HUES64 (cell line): Measurements from ENCODE around the gene IPO13.

Source experiments
- H3K27ac ChIP-seq: 2 replicates; pipeline ENCODE4 v1.7.0; 2013; ENCODE audit warnings: low read depth, low read length, inconsistent platforms
- H3K27me3 ChIP-seq: 2 replicates; pipeline ENCODE4 v1.6.1; 2013; ENCODE audit warnings: mild to moderate bottlenecking, low read length; ENCODE audit not compliant: insufficient read depth
- H3K36me3 ChIP-seq: 2 replicates; pipeline ENCODE4 v1.6.1; 2013; ENCODE audit warnings: mild to moderate bottlenecking, low read length; ENCODE audit not compliant: insufficient read depth
- H3K4me1 ChIP-seq: 2 replicates; pipeline ENCODE4 v1.6.1; 2013; ENCODE audit warnings: mild to moderate bottlenecking, low read length, moderate library complexity; ENCODE audit not compliant: insufficient read depth
- H3K4me3 ChIP-seq: 2 replicates; pipeline ENCODE4 v1.5.1; 2013; ENCODE audit warnings: mild to moderate bottlenecking, low read length, moderate library complexity
- H3K9ac ChIP-seq: 2 replicates; pipeline ENCODE4 v1.6.1; 2013; ENCODE audit warnings: mild to moderate bottlenecking, low read depth, low read length
- H3K9me3 ChIP-seq: 2 replicates; pipeline ENCODE4 v1.6.1; 2013; ENCODE audit warnings: low read depth, low read length; ENCODE audit not compliant: insufficient read depth
- WGBS: fragments of 150-250, 120-280 bp; methylation state at CpG from one replicate; pipeline ENCODE4 v1.1.7; 2013; ENCODE audit warnings: missing lambda C conversion rate; 5-methylcytosine and 5-hydroxymethylcytosine counted together

The IPO13 gene

GRCh38 chr1:43993206-43993914, 46.6 kb downstream of the IPO13 start:
- Histone ChIP-seq H3K9me3 (no peaks in the 10 kb centered on the region), H3K27ac (no peak overlapping the region), H3K9ac (no peak overlapping the region), H3K4me3 (no peak overlapping the region), H3K4me1 (0 out of 2 replicates have a peak, but pooled peaks cover 5% of the 10 kb centered on the region), H3K36me3 (no peaks in the 10 kb centered on the region), H3K27me3 (no peaks in the 10 kb centered on the region)
- WGBS: 93% methylated on average over 8 of the region's 9 CpGs

GRCh38 chr1:43994071-43994470, 47.3 kb downstream of the IPO13 start:
- no peaks in the 10 kb centered on the region for H3K27me3 ChIP-seq
- no peak overlapping the region for H3K4me3 ChIP-seq
- WGBS: 93% methylated on average over 5 of the region's 7 CpGs
- no peak overlapping the region for H3K9ac ChIP-seq
- no peaks in the 10 kb centered on the region for H3K36me3 ChIP-seq
- no peak overlapping the region for H3K27ac ChIP-seq
- H3K9me3 ChIP-seq: no peaks in the 10 kb centered on the region
- 0 out of 2 replicates have a peak, but pooled peaks cover 5% of the 10 kb centered on the region for H3K4me1 ChIP-seq

GRCh38 chr1:43994794-43995790, 48.3 kb downstream of the IPO13 start:
- no peaks in the 10 kb centered on the region for H3K9me3 ChIP-seq
- 79% methylated on average over 15 of the region's 15 CpGs for WGBS
- peaks cover 7% of the 10 kb centered on the region; the same call in 1 of the 2 replicates for H3K36me3 ChIP-seq
- no peak overlapping the region for H3K27ac ChIP-seq
- H3K4me1 ChIP-seq: 0 out of 2 replicates have a peak, but pooled peaks cover 5% of the 10 kb centered on the region
- no peaks in the 10 kb centered on the region for H3K27me3 ChIP-seq
- H3K9ac ChIP-seq: no peak overlapping the region
- no peak overlapping the region for H3K4me3 ChIP-seq

GRCh38 chr1:43995984-43996732, 49.4 kb downstream of the IPO13 start:
- H3K9me3 ChIP-seq: no peaks in the 10 kb centered on the region
- H3K4me1 ChIP-seq: 0 out of 2 replicates have a peak, but pooled peaks cover 5% of the 10 kb centered on the region
- WGBS: 93% methylated on average over 21 of the region's 21 CpGs
- H3K27me3 ChIP-seq: no peaks in the 10 kb centered on the region
- H3K4me3 ChIP-seq: no peak overlapping the region
- no peak overlapping the region for H3K9ac ChIP-seq
- H3K27ac ChIP-seq: no peak overlapping the region
- H3K36me3 ChIP-seq: peaks cover 9% of the 10 kb centered on the region

- Histone ChIP-seq H3K9ac (no peak overlapping the region), H3K27me3 (no peaks in the 10 kb centered on the region), H3K36me3 (peaks cover 15% of the 10 kb centered on the region), H3K4me1 (0 out of 2 replicates have a peak, but pooled peaks cover 5% of the 10 kb centered on the region), H3K27ac (no peak overlapping the region), H3K9me3 (no peaks in the 10 kb centered on the region), H3K4me3 (no peak overlapping the region)
- WGBS: 91% methylated on average over 6 of the region's 6 CpGs
These were observed 50.0 kb downstream of the IPO13 start for GRCh38 chr1:43996733-43997115.

GRCh38 chr1:43997295-43997999, 50.7 kb downstream of the IPO13 start:
- no peak overlapping the region for H3K27ac ChIP-seq
- 88% methylated on average over 22 of the region's 22 CpGs for WGBS

GRCh38 chr1:43998000-43998378, 51.2 kb downstream of the IPO13 start:
- Histone ChIP-seq H3K36me3 (peaks cover 15% of the 10 kb centered on the region), H3K27me3 (no peaks in the 10 kb centered on the region), H3K27ac (no peak overlapping the region), H3K4me3 (no peak overlapping the region), H3K9ac (no peak overlapping the region), H3K4me1 (no peaks in the 10 kb centered on the region), H3K9me3 (no peaks in the 10 kb centered on the region)
- WGBS: 93% methylated on average over 11 of the region's 11 CpGs

More at GRCh38 chr1:43997295-43997999, 50.7 kb downstream of the IPO13 start:
- H3K9ac ChIP-seq: no peak overlapping the region; the same call in 1 of the 2 replicates
- no peaks in the 10 kb centered on the region for H3K27me3 ChIP-seq
- no peak overlapping the region for H3K4me3 ChIP-seq
- no peaks in the 10 kb centered on the region for H3K9me3 ChIP-seq
- 0 out of 2 replicates have a peak, but pooled peaks cover 2% of the 10 kb centered on the region for H3K4me1 ChIP-seq
- H3K36me3 ChIP-seq: peaks cover 15% of the 10 kb centered on the region

- Histone ChIP-seq H3K36me3 (peaks cover 15% of the 10 kb centered on the region), H3K9ac (no peak overlapping the region), H3K27me3 (no peaks in the 10 kb centered on the region), H3K4me1 (no peaks in the 10 kb centered on the region), H3K27ac (no peak overlapping the region), H3K9me3 (no peaks in the 10 kb centered on the region), H3K4me3 (no peak overlapping the region)
- WGBS: 93% methylated on average over 8 of the region's 8 CpGs
These were observed 52.7 kb downstream of the IPO13 start for GRCh38 chr1:43999455-43999854.

- H3K9me3 ChIP-seq: no peaks in the 10 kb centered on the region
- no peaks in the 10 kb centered on the region for H3K4me1 ChIP-seq
- H3K27me3 ChIP-seq: no peaks in the 10 kb centered on the region
- 85% methylated on average over 8 of the region's 8 CpGs for WGBS
- no peak overlapping the region for H3K27ac ChIP-seq
- no peak overlapping the region for H3K9ac ChIP-seq
- peaks cover 18% of the 10 kb centered on the region for H3K36me3 ChIP-seq
- no peak overlapping the region for H3K4me3 ChIP-seq
These were observed 53.4 kb downstream of the IPO13 start for GRCh38 chr1:44000122-44000665.

GRCh38 chr1:44002165-44002564, 55.4 kb downstream of the IPO13 start:
- Histone ChIP-seq H3K27ac (no peak overlapping the region), H3K27me3 (no peaks in the 10 kb centered on the region), H3K9ac (no peak overlapping the region), H3K9me3 (no peaks in the 10 kb centered on the region), H3K4me3 (no peak overlapping the region), H3K36me3 (peaks cover 21% of the 10 kb centered on the region), H3K4me1 (no peaks in the 10 kb centered on the region)
- WGBS: 88% methylated on average over 8 of the region's 8 CpGs
